Lung (tissue), 12 donors: ENCODE data around the gene XCL2. TPM values are rescaled to one million over a fixed set of nuclear protein-coding genes. Genes with fewer than 3 reads are reported as not detected.

ENCODE experiments used
- ATAC-seq: fragments of 200-7000 bp; cut with Tn5 transposase; one replicate; pipeline ENCODE4 v1.9.1; 2020; ENCODE audit warnings: moderate number of reproducible peaks; ENCODE audit not compliant: insufficient read depth, low FRiP score
- DNase-seq, 3 donors: peaks; one replicate each; pipeline ENCODE4 v3.0.0-alpha.2; 2013 to 2017
- H3K27ac ChIP-seq, 2 donors: one replicate each; pipeline ENCODE4 v1.5.1; 2013; ENCODE audit warnings: mild to moderate bottlenecking in 2 of 2, moderate library complexity in 2 of 2, control low read depth in 1 of 2, inconsistent platforms in 1 of 2, low read depth in 1 of 2, low read length in 1 of 2
- H3K27me3 ChIP-seq, 3 donors: one replicate each; pipeline ENCODE4 v1.5.1; 2013; ENCODE audit warnings: low read length in 2 of 3; ENCODE audit not compliant: control insufficient read depth in 3 of 3, insufficient read depth in 3 of 3
- H3K36me3 ChIP-seq, 4 donors: one replicate each; pipeline ENCODE4 v1.5.1; 2013; ENCODE audit warnings: low read length in 4 of 4, mild to moderate bottlenecking in 1 of 4, moderate library complexity in 1 of 4; ENCODE audit not compliant: control insufficient read depth in 4 of 4, insufficient read depth in 4 of 4
- H3K4me1 ChIP-seq, 5 donors: one replicate each; pipeline ENCODE4 v1.5.1; 2013; ENCODE audit warnings: low read length in 5 of 5, mild to moderate bottlenecking in 2 of 5, moderate library complexity in 1 of 5; ENCODE audit not compliant: control insufficient read depth in 5 of 5, insufficient read depth in 5 of 5
- H3K4me3 ChIP-seq: one replicate; pipeline ENCODE4 v1.5.1; 2013; ENCODE audit warnings: mild to moderate bottlenecking, control low read depth, moderate library complexity
- H3K9ac ChIP-seq, 2 donors: one replicate each; pipeline ENCODE4 v1.5.1; 2013; ENCODE audit warnings: low read length in 2 of 2, control low read depth in 1 of 2; ENCODE audit not compliant: insufficient read depth in 1 of 2
- H3K9me3 ChIP-seq, 4 donors: one replicate each; pipeline ENCODE4 v1.5.1; 2013; ENCODE audit warnings: low read length in 3 of 4, mild to moderate bottlenecking in 1 of 4, moderate library complexity in 1 of 4; ENCODE audit not compliant: control insufficient read depth in 4 of 4, insufficient read depth in 3 of 4
- WGBS, 2 donors: extraction: QIAGEN DNeasy Blood & Tissue Kit; methylation state at CpG; one replicate each; pipeline ENCODE4 v1.1.7; 2013; 5-methylcytosine and 5-hydroxymethylcytosine counted together
- polyA plus RNA-seq, 2 donors: library from polyadenylated mRNA; stranded (reverse); fragments of 200-250 nt; gene quantifications; one replicate each; pipeline ENCODE4 v1.2.1, GENCODE V29; 2013
- total RNA-seq, 2 donors: library from RNA; depleted of rRNA in 1 of 2; stranded (reverse); fragments of >200 nt in 1 of 2; gene quantifications; one replicate each; pipeline ENCODE4 v1.2.1, GENCODE V29; 2014 to 2021
- TF ChIP-seq, protein P1 (sequence below): IDR thresholded peaks from 2 replicates; pipeline ENCODE4 v1.5.1; 2012; ENCODE audit warnings: mild to moderate bottlenecking; ENCODE audit errors: control extremely low read depth, extremely low read depth
- donor health status: control.
- donor health status: control.
- donor health status: Bipolar disorder and iron deficiency.
- donor health status: healthy.
- donor health status: DM: yes; HTN: yes; CAD: no.

The XCL2 gene
- total and polyA plus RNA-seq, 4 donors = 0.41 to 4.6 (median 0.92) TPM

GRCh38 chr1:168560370-168560769, 16.6 kb upstream of the XCL2 start:
- H3K4me1 ChIP-seq = no peaks in the 10 kb centered on the region
- H3K4me3 ChIP-seq = no peak overlapping the region
- no peaks in the 10 kb centered on the region for H3K36me3 ChIP-seq
- TF ChIP-seq, protein P1, sequence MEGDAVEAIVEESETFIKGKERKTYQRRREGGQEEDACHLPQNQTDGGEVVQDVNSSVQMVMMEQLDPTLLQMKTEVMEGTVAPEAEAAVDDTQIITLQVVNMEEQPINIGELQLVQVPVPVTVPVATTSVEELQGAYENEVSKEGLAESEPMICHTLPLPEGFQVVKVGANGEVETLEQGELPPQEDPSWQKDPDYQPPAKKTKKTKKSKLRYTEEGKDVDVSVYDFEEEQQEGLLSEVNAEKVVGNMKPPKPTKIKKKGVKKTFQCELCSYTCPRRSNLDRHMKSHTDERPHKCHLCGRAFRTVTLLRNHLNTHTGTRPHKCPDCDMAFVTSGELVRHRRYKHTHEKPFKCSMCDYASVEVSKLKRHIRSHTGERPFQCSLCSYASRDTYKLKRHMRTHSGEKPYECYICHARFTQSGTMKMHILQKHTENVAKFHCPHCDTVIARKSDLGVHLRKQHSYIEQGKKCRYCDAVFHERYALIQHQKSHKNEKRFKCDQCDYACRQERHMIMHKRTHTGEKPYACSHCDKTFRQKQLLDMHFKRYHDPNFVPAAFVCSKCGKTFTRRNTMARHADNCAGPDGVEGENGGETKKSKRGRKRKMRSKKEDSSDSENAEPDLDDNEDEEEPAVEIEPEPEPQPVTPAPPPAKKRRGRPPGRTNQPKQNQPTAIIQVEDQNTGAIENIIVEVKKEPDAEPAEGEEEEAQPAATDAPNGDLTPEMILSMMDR = no peak
- DNase-seq (no peak), ATAC-seq (no peak)
- no peak overlapping the region for H3K27ac ChIP-seq
- H3K9me3 ChIP-seq = no peaks in the 10 kb centered on the region
- H3K27me3 ChIP-seq = no peaks in the 10 kb centered on the region
- H3K9ac ChIP-seq = no peak overlapping the region

GRCh38 chr1:168556647-168557046, 12.8 kb upstream of the XCL2 start:
- H3K36me3 ChIP-seq = no peaks in the 10 kb centered on the region
- no peak overlapping the region for H3K27ac ChIP-seq
- ATAC-seq = no peak
- no peak for DNase-seq
- no peaks in the 10 kb centered on the region for H3K4me1 ChIP-seq
- H3K9ac ChIP-seq = no peak overlapping the region
- no peaks in the 10 kb centered on the region for H3K9me3 ChIP-seq
- TF ChIP-seq, protein P1 = no peak
- no peak overlapping the region for H3K4me3 ChIP-seq
- H3K27me3 ChIP-seq = no peaks in the 10 kb centered on the region

DNA sequence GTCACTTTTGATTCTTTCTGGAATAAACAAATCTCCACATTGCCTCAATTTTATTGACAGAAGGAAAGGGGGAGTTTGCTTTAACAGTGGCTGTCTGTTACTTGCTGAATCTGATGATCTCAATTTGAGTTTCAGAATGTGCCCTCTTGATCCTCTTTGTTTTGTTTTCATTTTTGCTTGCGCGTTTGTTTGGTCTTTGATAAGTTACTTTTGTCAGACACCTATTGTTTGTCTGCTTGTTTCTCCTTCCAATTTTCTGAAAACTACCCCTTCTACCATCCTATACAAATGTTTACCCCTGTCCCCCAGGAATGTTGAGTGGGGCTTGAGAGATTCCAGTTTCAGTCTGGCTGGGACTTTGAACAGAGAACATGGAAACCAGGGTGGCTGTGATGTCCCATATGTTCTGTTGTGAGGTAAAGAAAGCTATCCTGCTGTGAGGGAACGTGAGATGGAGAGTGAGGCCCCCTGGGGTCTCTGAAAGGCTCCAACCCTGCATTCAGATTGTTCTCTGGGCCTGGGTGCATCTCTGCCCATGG, 11.8 kb upstream of the XCL2 start:
- Histone ChIP-seq H3K4me1 (no peaks in the 10 kb centered on the region), H3K27ac (no peak overlapping the region), H3K36me3 (no peaks in the 10 kb centered on the region), H3K4me3 (no peak overlapping the region), H3K9me3 (no peaks in the 10 kb centered on the region), H3K27me3 (no peaks in the 10 kb centered on the region), H3K9ac (no peak overlapping the region)
- DNase-seq (no peak), ATAC-seq (no peak)
- WGBS, 2 donors = 73 to 92% methylated on average over 3 of the region's 3 CpGs
- TF ChIP-seq, protein P1 = no peak
